H1 (cell line): ENCODE measurements around the gene H2BK1. TPM values are rescaled to one million over a fixed set of nuclear protein-coding genes. Genes with fewer than 3 reads are reported as not detected.

Experiments
- CTCF ChIA-PET: fragments of 300-600 bp; sonication (Branson Sonifier 250); formaldehyde crosslinking; loops from one replicate; lab custom pipeline; 2021; ENCODE audit not compliant: partially characterized antibody; lab: Charles Lee
- POLR2A ChIA-PET: fragments of 300-600 bp; sonication (Branson Sonifier 250); formaldehyde crosslinking; loops from one replicate; lab custom pipeline; 2021; ENCODE audit warnings: inconsistent platforms; ENCODE audit not compliant: partially characterized antibody; lab: Charles Lee
- DNase-seq, 2 experiments: peaks; one replicate each; pipeline versions ENCODE4 v3.0.0 to v3.0.0-alpha.2; 2010 to 2022; ENCODE audit warnings: low spot score in 2 of 2, low read depth in 1 of 2, mixed read lengths in 1 of 2
- FAIRE-seq: peaks from 2 replicates; lab custom pipeline; 2011; peaks lifted over from hg19 to GRCh38; lab: Jason Lieb, UNC
- H2AFZ ChIP-seq: 2 replicates; pipeline ENCODE4 v1.8.1; 2012; ENCODE audit warnings: low read length, inconsistent platforms
- H2AK5ac ChIP-seq: 2 replicates; pipeline ENCODE4 v1.6.1; 2013; ENCODE audit warnings: low read depth, low read length
- H2BK120ac ChIP-seq: replicated peaks from 2 replicates; pipeline ENCODE3; 2013; ENCODE audit warnings: low read depth, low read length, inconsistent platforms
- H2BK12ac ChIP-seq: 2 replicates; pipeline ENCODE4 v1.6.1; 2013; ENCODE audit warnings: low read depth, low read length
- H2BK15ac ChIP-seq: 2 replicates; pipeline ENCODE4 v1.6.1; 2013; ENCODE audit warnings: low read length
- H2BK20ac ChIP-seq: 2 replicates; pipeline ENCODE4 v1.6.1; 2013; ENCODE audit warnings: low read length
- H2BK5ac ChIP-seq: 2 replicates; pipeline ENCODE4 v1.6.1; 2013; ENCODE audit warnings: low read depth, low read length
- H3K14ac ChIP-seq: 2 replicates; pipeline ENCODE4 v1.6.1; 2013; ENCODE audit warnings: inconsistent platforms; ENCODE audit not compliant: insufficient read length
- H3K18ac ChIP-seq: 2 replicates; pipeline ENCODE4 v1.6.1; 2013; ENCODE audit warnings: low read length; ENCODE audit errors: extremely low read depth
- H3K23ac ChIP-seq: 2 replicates; pipeline ENCODE4 v1.6.1; 2013; ENCODE audit warnings: inconsistent platforms; ENCODE audit not compliant: insufficient read length
- H3K23me2 ChIP-seq: 2 replicates; pipeline ENCODE4 v1.6.1; 2013; ENCODE audit warnings: low read depth, low read length
- H3K27ac ChIP-seq: 2 replicates; pipeline ENCODE4 v1.6.1; 2011; ENCODE audit warnings: low read depth, low read length, inconsistent platforms
- H3K27me3 ChIP-seq, 4 experiments: replicated peaks in 1 of 4; 1 replicate in 1 of 4; 2 replicates in 3 of 4; pipeline versions ENCODE4 v1.6.1 to v1.8.1; 2011 to 2013; ENCODE audit warnings: low read length in 3 of 4, mild to moderate bottlenecking in 3 of 4, inconsistent platforms in 2 of 4, mixed read lengths in 2 of 4, moderate library complexity in 1 of 4; ENCODE audit not compliant: control insufficient read depth in 3 of 4, insufficient read depth in 3 of 4; ENCODE audit errors: extremely low read depth in 1 of 4
- H3K36me3 ChIP-seq, 4 experiments: 2 replicates each; pipeline versions ENCODE4 v1.6.1 to v1.8.1; 2011 to 2013; ENCODE audit warnings: mild to moderate bottlenecking in 4 of 4, low read length in 3 of 4, moderate library complexity in 2 of 4, control low read depth in 1 of 4, inconsistent platforms in 1 of 4; ENCODE audit not compliant: insufficient read depth in 4 of 4, control insufficient read depth in 2 of 4
- H3K4ac ChIP-seq: replicated peaks from 2 replicates; pipeline ENCODE3; 2013; ENCODE audit warnings: low read length, low read depth, mixed read lengths, inconsistent platforms; ENCODE audit not compliant: insufficient read length
- H3K4me1 ChIP-seq, 4 experiments: replicated peaks in 1 of 4; 1 replicate in 1 of 4; 2 replicates in 3 of 4; pipeline versions ENCODE4 v1.6.1 to v1.8.1; 2011 to 2013; ENCODE audit warnings: low read length in 3 of 4, inconsistent platforms in 2 of 4, mixed read lengths in 1 of 4; ENCODE audit not compliant: insufficient read depth in 4 of 4, control insufficient read depth in 3 of 4
- H3K4me2 ChIP-seq, 2 experiments: 2 replicates each; pipeline versions ENCODE4 v1.6.1 to v1.8.1; 2011 to 2013; ENCODE audit warnings: low read depth in 2 of 2, low read length in 2 of 2, control low read depth in 1 of 2, inconsistent platforms in 1 of 2, mild to moderate bottlenecking in 1 of 2; ENCODE audit not compliant: insufficient read depth in 1 of 2
- H3K4me3 ChIP-seq, 4 experiments: fragments of 200-600, 300-600 bp in 1 of 4; sonication (generic), shearing (Covaris generic), sonication (Bioruptor Twin) in 1 of 4; 2 replicates each; pipeline versions ENCODE4 v1.5.1 to v1.8.1; 2011 to 2016; ENCODE audit warnings: low read length in 4 of 4, low read depth in 3 of 4, control low read depth in 2 of 4, inconsistent platforms in 2 of 4, mild to moderate bottlenecking in 2 of 4, mixed read lengths in 1 of 4, moderate library complexity in 1 of 4; ENCODE audit not compliant: insufficient read depth in 2 of 4; ENCODE audit errors: extremely low read depth in 1 of 4
- H3K56ac ChIP-seq: replicated peaks from 2 replicates; pipeline ENCODE3; 2013; ENCODE audit warnings: low read depth, mild to moderate bottlenecking, mixed read lengths, low read length, inconsistent platforms; ENCODE audit not compliant: insufficient read length
- H3K79me1 ChIP-seq: 2 replicates; pipeline ENCODE4 v1.6.1; 2013; ENCODE audit warnings: low read depth, low read length, control low read depth
- H3K79me2 ChIP-seq, 2 experiments: 2 replicates each; pipeline versions ENCODE4 v1.6.1 to v1.8.1; 2012 to 2013; ENCODE audit warnings: low read length in 2 of 2, mild to moderate bottlenecking in 2 of 2, inconsistent platforms in 1 of 2; ENCODE audit not compliant: insufficient read depth in 2 of 2, control insufficient read depth in 1 of 2
- H3K9ac ChIP-seq, 4 experiments: replicated peaks in 1 of 4; 1 replicate in 1 of 4; 2 replicates in 3 of 4; pipeline versions ENCODE4 v1.6.1 to v1.8.1; 2011 to 2013; ENCODE audit warnings: low read depth in 3 of 4, low read length in 3 of 4, control low read depth in 2 of 4, mild to moderate bottlenecking in 2 of 4, moderate library complexity in 2 of 4, inconsistent platforms in 1 of 4; ENCODE audit errors: extremely low read depth in 1 of 4
- H3K9me3 ChIP-seq, 2 experiments: 2 replicates each; pipeline versions ENCODE4 v1.6.1 to v1.8.1; 2012 to 2013; ENCODE audit warnings: mild to moderate bottlenecking in 2 of 2, moderate library complexity in 2 of 2, control low read depth in 1 of 2, inconsistent platforms in 1 of 2, low read depth in 1 of 2, low read length in 1 of 2, mixed read lengths in 1 of 2; ENCODE audit not compliant: insufficient read depth in 2 of 2
- H4K20me1 ChIP-seq, 2 experiments: replicated peaks in 1 of 2; 2 replicates each; pipeline versions ENCODE3 to v1.8.1; 2011 to 2013; ENCODE audit warnings: inconsistent platforms in 2 of 2, low read length in 2 of 2, mild to moderate bottlenecking in 1 of 2; ENCODE audit not compliant: insufficient read depth in 2 of 2, control insufficient read depth in 1 of 2
- H4K5ac ChIP-seq: 2 replicates; pipeline ENCODE4 v1.6.1; 2013; ENCODE audit warnings: low read length, low read depth, mixed read lengths, inconsistent platforms; ENCODE audit not compliant: insufficient read length
- H4K8ac ChIP-seq: 2 replicates; pipeline ENCODE4 v1.8.0; 2013; ENCODE audit warnings: mild to moderate bottlenecking, moderate library complexity, low read length, inconsistent platforms; ENCODE audit not compliant: insufficient read depth; ENCODE audit errors: extremely low read depth
- H4K91ac ChIP-seq: replicated peaks from 2 replicates; pipeline ENCODE3; 2013; ENCODE audit warnings: low read length, mixed read lengths, inconsistent platforms; ENCODE audit not compliant: insufficient read length
- BRCA1 ChIP-seq: IDR thresholded peaks from 2 replicates; pipeline ENCODE4 v1.6.1; 2012; ENCODE audit warnings: low read depth, low read length, improper control_type of control experiment
- CHD1 ChIP-seq: IDR thresholded peaks from 2 replicates; pipeline ENCODE4 v1.6.1; 2012; ENCODE audit warnings: low read depth, low read length, improper control_type of control experiment
- CREB1 ChIP-seq: IDR thresholded peaks from 2 replicates; pipeline ENCODE4 v1.6.1; 2012; ENCODE audit warnings: inconsistent platforms
- EGR1 ChIP-seq: IDR thresholded peaks from 2 replicates; pipeline ENCODE4 v1.6.1; 2011; ENCODE audit warnings: low read depth, low read length, borderline replicate concordance
- HDAC6 ChIP-seq: IDR thresholded peaks from one replicate; pipeline ENCODE4 v1.7.1; 2012; ENCODE audit warnings: low read depth, mild to moderate bottlenecking, inconsistent platforms, low read length, moderate library complexity
- JUND ChIP-seq: IDR thresholded peaks from 2 replicates; pipeline ENCODE4 v1.6.1; 2011; ENCODE audit warnings: mild to moderate bottlenecking, improper control_type of control experiment, low read length
- MAFK ChIP-seq: IDR thresholded peaks from 2 replicates; pipeline ENCODE4 v1.6.1; 2012; ENCODE audit warnings: low read depth, mild to moderate bottlenecking, improper control_type of control experiment, low read length
- MAX ChIP-seq: IDR thresholded peaks from 2 replicates; pipeline ENCODE4 v1.6.1; 2012; ENCODE audit warnings: inconsistent platforms
- POLR2A ChIP-seq, 2 experiments: IDR thresholded peaks; 1 replicate in 1 of 2; 2 replicates in 1 of 2; pipeline ENCODE4 v1.6.1; 2011; ENCODE audit warnings: low read depth in 2 of 2, low read length in 2 of 2, mild to moderate bottlenecking in 2 of 2; ENCODE audit errors: control extremely low read depth in 1 of 2
- SIN3A ChIP-seq, 2 experiments: IDR thresholded peaks in 1 of 2; conservative IDR thresholded peaks in 1 of 2; 2 replicates each; pipeline ENCODE4 v1.6.1; 2011 to 2012; ENCODE audit warnings: low read length in 2 of 2, improper control_type of control experiment in 1 of 2, low read depth in 1 of 2, mild to moderate bottlenecking in 1 of 2
- SIX5 ChIP-seq: IDR thresholded peaks from 2 replicates; pipeline ENCODE4 v1.6.1; 2011; ENCODE audit warnings: mild to moderate bottlenecking, low read depth, low read length
- SUZ12 ChIP-seq: fragments of 200-600 bp; sonication (generic); IDR thresholded peaks from 2 replicates; pipeline ENCODE4 v1.6.1; 2012; ENCODE audit warnings: mild to moderate bottlenecking, inconsistent platforms, low read length, moderate library complexity, mixed read lengths
- TBP ChIP-seq: IDR thresholded peaks from 2 replicates; pipeline ENCODE4 v1.6.1; 2011; ENCODE audit warnings: low read depth, low read length, improper control_type of control experiment
- whole genome bisulfite sequencing, 2 experiments: shearing (Covaris generic) in 1 of 2; methylation state at CpG; one replicate each; pipeline versions ENCODE4 v1.1.6 to v1.1.7; 2013 to 2015; ENCODE audit warnings: low lambda C conversion rate in 2 of 2, mixed read lengths in 2 of 2, inconsistent platforms in 1 of 2, low coverage in 1 of 2, missing lambda C conversion rate in 1 of 2; ENCODE audit not compliant: insufficient replicate concordance in 2 of 2, insufficient coverage in 1 of 2, insufficient read length in 1 of 2; ENCODE audit errors: extremely low coverage in 1 of 2, missing lambda C conversion rate in 1 of 2; 5-methylcytosine and 5-hydroxymethylcytosine counted together
- polyA plus RNA-seq, 7 experiments: library from polyadenylated mRNA; depleted of rRNA in 3 of 7; stranded (reverse) in 5 of 7; unstranded in 2 of 7; fragments of >200 nt in 5 of 7; fragments of 200-250 nt in 2 of 7; gene quantifications; 1 replicate in 5 of 7; 2 replicates in 1 of 7; 4 replicates in 1 of 7; pipeline versions ENCODE4 v1.2.1 to v1.2.3, GENCODE V29; 2011 to 2013; ENCODE audit warnings: missing spikeins in 2 of 7, mixed read lengths in 2 of 7
- total RNA-seq: library from RNA; stranded (reverse); fragmentation: NEBNext Ultra II Directional; extraction: Animal tissue kit (Norgen Biotek cat#: 25700); gene quantifications from 2 replicates; pipeline ENCODE4 v1.2.1, GENCODE V29; 2021

Gene H2BK1
- total and polyA plus RNA-seq, 2 of the 8 experiments (the other 6 are each of a cell fraction or from before 2014, with no cell fraction given), result not detected

- Histone ChIP-seq H3K23ac (no peak overlapping the region), H2BK20ac (no peak overlapping the region), H3K27ac (no peak overlapping the region), H3K4me2 (no peak overlapping the region), H2AK5ac (no peak overlapping the region), H3K23me2 (no peaks in the 10 kb centered on the region), H3K36me3 (peaks cover 0 to 6% (median 0%) of the 10 kb centered on the region in 4 experiments; a peak in 1 of 8 replicates), H3K18ac (no peak overlapping the region), H2BK12ac (no peak overlapping the region), H3K9me3 (peaks cover 1 to 14% of the 10 kb centered on the region in 2 experiments; a peak in 2 of 4 replicates), H4K5ac (no peak overlapping the region), H3K27me3 (peaks cover 14 to 48% (median 38%) of the 10 kb centered on the region in 4 experiments), H3K56ac (no peak overlapping the region), H3K14ac (no peak overlapping the region), H2BK15ac (no peak overlapping the region), H2BK120ac (no peak overlapping the region), H4K91ac (no peak overlapping the region), H3K79me1 (no peaks in the 10 kb centered on the region), H3K79me2 (no peaks in the 10 kb centered on the region), H3K9ac (no peak overlapping the region), H3K4me1 (no peaks in the 10 kb centered on the region; a peak in 1 of 7 replicates), H4K8ac (no peak overlapping the region; the same call in 1 of the 2 replicates), H2AFZ (no peak overlapping the region), H3K4ac (no peak overlapping the region), H2BK5ac (no peak overlapping the region), H4K20me1 (no peaks in the 10 kb centered on the region), H3K4me3 (no peak overlapping the region)
- WGBS, 2 experiments, result 85% methylated on average over 51 of the region's 77 CpGs; no CpG with 5 or more reads in 1 of the 2 experiments
- POLR2A ChIA-PET, result interaction anchor here (0.6 to 1.3 kb wide), 2 partner anchors 36 to 780 kb away, joined by 3 to 4 read pairs; partner anchors contain the start of gene H2BK1
- CTCF ChIA-PET, result interaction anchor here (0.8 to 7.4 kb wide), 17 partner anchors 30 to 129 kb away, joined by 3 to 52 read pairs (median 5); no protein-coding TSS in a partner anchor
- DNase-seq (peak in 1 of 2 experiments; percentile 84), FAIRE-seq (no peak)
- TF ChIP-seq BRCA1 (no peak), TBP (no peak), POLR2A (IDR thresholded peaks at IDR 0.05; ENCODE audit: control extremely low read depth in 1 of 2, low read depth in 2 of 2, low read length in 2 of 2) (no peak), EGR1 (no peak), MAX (peak; percentile 95), CREB1 (peak; percentile 90), JUND (no peak), SIN3A (conservative IDR thresholded peaks at IDR 0.05 in 1 of 2, IDR thresholded peaks at IDR 0.05 in 1 of 2; ENCODE audit: low read depth in 1 of 2, low read length in 2 of 2) (no peak), HDAC6 (no peak), CHD1 (no peak), SUZ12 (no peak), MAFK (no peak), SIX5 (no peak)
These were observed 35.8 kb downstream of the H2BK1 start for GRCh38 chr7:151174246-151175046.
